Measurements from ENCODE around the gene SYCN.
"Not testable (repeated sequence)": the region's sequence is repeated elsewhere in the genome, so short reads cannot be mapped to it uniquely, and the experiment has no call there.

- not testable (repeated sequence) for TF ChIP-seq POLR2AphosphoS5, CTCF, POLR2A, EP300 (IDR thresholded peaks at IDR 0.05)
Observed at GRCh38 chr19:39215323-39215722, 11.3 kb upstream of the SYCN start.

Measured in upper lobe of left lung (tissue), 4 donors.